HG03108 (cell line): ENCODE measurements around the gene PPARG.
A peak's percentile ranks its signal among the peaks of the same experiment; 100 is the strongest.
"Not testable (repeated sequence)": the region's sequence is repeated elsewhere in the genome, so short reads cannot be mapped to it uniquely, and the experiment has no call there.

Experiments
- ATAC-seq: cut with Tn5 transposase; IDR thresholded peaks from one replicate; pipeline ENCODE4 v1.9.1; 2021; ENCODE audit warnings: moderate library complexity; ENCODE audit not compliant: unreplicated experiment

Gene PPARG

DNA sequence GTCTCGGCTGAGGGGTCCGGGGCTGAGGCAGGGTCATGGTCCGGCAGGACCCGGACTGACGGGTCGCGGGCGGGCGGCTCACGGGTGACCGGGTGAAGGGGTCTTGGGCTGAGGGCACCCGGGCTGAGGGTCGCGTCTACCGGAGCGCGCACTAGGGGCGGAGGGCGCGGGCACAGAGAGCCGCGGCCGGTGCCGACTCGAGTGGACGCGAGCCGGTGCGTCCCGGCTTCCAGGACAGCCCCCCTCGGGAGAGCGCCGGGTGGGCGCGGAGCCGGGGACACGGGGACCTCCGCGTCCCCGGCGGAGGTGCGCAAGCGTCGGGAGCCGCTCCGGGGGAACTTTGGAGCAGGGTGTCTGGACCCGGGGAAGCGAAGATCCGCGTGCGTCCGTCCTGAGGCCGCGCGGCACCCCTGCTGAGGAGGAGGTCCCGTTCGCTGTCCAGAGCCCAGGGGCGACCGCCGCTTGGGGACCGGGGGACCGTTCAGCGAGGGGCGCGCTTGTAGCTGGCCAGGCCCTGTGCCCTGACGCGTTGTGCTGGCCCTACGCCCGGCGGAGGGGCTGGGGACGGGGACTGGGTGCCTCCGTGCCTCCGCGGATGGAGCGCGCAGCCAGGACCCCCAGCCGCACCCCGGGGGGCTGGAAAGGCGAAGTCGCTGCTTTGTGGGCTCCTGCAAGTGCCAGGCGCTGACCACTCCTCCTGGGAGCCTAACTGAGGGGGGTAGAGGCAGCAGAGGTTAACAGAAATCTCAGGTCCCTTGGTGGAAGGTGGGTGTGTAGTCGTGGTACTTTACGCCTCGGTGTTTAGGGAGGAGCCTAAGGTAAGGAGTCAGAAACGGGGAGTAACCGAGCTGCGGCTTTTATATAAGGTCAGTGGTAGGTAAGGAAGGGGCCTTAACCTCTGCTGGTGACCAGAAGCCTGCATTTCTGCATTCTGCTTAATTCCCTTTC, at the start of gene PPARG:
TSS of gene PPARG (plus strand) at position 889 of the 948 bp plus-strand sequence. CDS start 90,642 bp downstream, outside the sequence.
- no peak for ATAC-seq

DNA sequence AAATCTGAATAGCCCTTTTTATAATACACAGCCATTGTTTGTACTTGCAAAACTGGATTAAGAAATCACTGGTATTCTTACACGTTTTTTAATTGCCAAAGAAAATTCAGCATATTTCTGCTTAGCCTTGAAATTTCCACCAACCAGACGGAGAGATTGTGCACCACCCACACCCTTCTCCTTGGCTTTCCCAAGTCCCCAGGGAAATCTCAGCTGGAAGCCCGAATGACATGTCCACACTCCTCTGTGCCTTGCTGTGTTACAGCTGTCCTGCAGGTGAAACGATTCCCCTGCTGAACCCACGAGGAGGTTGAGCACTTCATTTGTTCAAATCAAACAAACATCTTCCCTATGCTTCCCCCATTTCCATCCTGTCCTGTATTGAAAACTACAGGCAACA, 49.6 kb upstream of the PPARG start:
- no peak for ATAC-seq

DNA sequence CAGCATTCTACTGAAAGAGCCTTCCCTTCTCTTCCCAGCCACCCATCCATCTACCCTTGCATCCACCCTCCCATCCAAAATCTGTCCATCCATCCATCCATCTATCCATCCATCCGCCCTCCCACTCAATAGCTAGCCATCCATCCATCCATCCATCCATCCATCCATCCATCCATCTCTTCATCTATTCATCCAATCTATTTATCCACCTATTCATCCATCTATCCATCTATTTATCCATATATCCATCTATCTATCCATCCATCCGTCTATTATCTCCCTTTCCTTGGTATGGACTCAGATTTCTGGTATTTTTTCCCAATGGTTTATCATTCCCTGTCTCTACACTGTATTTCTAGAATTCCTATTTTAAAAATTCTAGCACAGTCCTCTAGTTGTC, 46.1 kb upstream of the PPARG start:
- ATAC-seq, result no peak

DNA sequence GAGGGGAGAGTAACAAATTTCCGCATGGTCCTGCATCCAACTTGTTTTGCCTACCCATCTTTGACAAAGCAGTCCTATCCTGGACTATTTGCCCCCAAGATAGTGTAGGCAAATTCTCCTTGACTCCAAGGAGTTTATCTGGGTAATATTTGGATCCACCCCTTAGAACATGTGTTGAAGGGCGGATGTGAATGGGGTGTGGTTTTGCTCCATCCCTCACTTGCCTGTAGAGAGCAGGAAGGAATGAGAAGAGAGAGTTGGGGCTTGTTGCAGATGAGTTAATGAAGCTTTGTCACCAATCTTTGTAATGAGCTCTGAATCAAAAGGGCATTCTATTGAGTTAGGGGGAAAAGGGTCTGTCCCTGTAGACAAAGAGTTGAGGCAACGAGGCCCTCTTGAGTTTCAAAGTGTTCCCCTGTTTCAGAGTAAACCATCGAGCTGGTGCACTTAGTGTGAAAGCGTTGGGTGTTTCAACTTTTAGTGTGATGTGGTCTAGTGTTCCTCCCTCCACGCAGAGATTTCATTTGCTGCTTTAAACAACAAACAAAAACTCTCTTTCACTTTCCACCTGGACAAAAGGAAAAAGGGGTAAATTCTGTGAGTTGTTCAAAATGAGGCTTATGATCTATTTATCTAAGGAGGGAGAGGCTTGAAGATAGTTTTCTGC, 42.2 kb upstream of the PPARG start:
- no peak for ATAC-seq

DNA sequence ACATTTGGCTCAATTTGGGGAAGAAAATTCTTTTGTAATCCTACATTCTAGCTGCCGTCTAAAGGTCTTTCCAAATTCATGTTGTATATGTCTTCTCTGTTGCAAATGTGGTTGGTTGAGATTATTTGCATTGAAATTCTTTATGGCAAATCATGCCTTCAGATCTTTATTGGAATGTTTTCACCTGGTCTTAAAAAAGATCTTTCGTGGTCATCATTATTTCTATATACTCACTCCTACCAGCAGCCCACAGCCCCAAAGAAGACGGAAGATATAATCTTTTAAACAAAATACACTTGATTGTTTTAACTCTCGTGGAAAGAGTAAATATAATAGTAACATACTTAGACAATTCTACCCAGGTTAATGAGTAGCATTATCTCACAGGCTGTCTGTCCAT, 41.5 kb upstream of the PPARG start:
- no peak for ATAC-seq

DNA sequence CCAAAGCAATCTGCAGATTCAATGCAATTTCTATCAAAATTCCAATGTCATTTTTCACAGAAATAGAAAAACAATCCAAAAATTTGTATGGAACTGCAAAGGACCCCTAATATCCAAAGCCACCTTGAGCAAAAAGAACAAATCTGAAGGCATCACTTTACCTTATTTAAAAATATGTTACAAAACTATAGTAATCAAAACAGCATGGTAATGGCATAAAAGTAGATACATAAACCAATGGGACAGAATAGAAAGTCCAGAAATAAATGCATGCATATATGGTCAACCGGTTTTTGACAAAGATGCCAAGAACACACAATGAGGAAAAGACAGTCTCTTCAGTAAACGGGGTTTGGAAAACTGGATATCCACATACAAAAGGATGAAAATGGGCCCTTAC, 39.4 kb upstream of the PPARG start:
- ATAC-seq, result no peak

DNA sequence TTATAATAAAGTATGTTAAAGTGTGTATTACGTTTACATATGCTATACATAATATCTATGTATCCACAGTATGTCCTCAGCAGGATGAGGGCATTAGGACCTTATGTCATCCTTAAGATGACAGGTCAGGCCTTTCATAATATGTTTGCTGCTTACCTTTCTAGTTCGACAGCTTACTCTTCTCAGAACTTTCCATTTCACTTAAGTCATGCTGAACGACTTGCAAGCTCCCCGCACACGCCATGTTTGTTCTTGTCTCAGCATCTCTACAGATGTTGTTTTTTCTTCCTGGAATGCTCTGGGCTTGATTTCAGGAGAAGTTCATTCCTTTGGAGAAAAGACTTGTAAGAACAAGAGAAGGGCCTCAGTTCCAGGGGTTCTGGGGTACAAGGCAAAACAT, 36.0 kb upstream of the PPARG start:
- ATAC-seq, result no peak

DNA sequence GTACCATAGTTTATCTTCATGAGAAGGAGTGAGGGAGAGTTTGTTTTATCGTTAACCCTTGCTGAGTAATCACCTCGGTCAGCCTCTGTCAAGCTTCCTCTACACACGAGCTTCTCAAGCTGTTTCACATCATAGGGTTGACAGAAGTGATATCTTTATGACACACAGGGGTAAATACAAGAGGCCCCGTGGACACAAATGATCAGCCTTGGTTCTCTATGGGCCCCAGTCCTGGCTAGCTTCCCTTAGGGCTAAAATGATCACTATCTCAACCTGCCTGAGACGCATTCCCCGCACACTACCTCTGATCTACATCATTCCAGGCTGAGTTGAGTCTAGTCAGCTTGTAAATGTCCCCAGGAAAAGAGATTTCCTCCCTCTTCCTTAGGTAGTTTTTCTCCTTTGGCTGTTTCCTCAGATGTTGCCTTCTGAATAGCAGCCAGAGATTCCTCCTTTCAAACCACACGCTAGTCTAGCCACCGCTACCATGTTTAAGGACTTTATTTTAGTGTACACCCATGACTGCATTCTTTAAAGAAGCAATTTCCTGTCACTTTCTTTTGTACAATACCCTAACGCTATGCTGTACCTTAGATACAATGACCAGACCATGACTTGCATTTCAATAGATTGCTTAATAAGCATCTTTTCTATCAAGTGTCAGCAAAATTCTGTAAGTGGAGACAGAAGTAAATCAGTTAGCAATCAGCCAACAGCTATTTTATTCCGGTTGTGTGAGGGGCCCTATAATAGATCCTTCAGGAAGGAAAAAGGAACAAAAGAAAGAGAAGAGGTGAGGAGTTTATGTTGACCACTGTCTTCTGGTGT, 35.1 kb upstream of the PPARG start:
- no peak for ATAC-seq

DNA sequence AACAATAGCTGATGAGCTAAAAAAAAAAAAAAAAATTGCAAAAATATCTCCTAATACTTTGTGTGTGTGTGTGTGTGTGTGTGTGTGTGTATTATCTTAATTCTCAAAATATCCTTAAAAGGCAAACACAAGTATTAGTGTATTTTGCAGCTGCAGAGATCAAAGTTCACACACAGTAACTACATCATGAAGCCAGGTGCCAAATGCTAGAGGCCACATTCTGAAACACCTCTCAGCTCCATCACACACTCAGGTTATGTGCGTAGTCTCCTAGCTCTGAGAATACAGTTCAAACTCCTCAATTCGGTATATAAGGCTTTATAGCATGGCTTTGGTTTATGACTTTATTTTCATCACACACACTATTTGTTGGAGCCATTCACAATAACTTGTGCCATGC, 33.5 kb upstream of the PPARG start:
- no peak for ATAC-seq

DNA sequence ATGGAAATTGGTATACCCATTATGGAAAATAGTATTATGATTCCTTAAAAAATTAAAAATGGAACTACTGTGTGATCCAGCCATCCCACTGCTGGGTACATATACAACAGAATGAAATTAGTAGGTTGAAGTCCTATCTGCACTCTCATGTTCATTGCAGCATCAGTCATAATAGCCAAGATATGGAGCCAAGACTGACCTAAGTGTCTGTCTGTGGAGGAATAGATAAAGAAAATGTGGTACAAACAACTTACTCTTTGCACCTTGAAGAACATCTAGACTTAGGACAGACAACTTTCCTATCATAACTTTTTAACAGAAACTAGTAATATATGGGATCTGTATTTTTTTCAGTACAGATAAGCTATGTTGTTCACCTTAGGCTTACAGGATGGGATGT, 30.0 kb upstream of the PPARG start:
- ATAC-seq, result no peak

DNA sequence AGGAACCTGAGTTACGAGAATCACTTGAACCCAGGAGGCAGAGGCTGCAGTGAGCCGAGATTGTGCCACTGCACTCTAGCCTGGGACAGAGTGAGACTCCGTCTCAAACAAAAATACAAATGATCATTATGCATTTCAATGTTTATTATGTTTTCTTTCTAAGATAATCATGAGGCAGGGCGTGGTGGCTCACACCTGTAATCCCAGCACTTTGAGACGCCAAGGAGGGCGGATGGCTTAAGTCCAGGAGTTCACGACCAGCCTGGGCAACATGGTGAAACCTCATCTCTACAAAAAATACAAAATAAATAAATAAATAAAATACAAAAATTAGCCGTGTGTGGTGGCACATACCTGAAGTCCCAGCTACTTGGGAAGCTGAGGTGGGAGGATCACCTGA, 26.7 kb upstream of the PPARG start:
- not testable (repeated sequence) for ATAC-seq

DNA sequence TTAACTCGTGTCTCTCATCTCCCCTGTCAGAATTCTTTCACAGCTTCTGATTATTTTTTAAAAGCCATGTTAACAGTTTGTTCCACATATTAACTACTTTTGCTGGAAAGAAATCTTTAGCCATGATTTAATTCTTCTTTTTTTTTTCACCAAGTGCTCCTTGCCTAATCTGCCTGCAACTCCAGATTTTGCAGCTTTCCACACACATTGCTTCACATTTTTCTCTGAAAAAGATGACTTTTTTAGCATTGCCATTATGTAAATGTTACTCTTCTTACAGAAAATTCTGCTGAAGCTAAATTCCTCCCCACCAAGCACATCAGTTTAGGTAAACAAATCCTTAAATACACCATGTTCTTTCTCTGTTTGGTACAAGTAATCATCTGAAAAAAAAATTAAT, 23.4 kb upstream of the PPARG start:
- no peak for ATAC-seq

DNA sequence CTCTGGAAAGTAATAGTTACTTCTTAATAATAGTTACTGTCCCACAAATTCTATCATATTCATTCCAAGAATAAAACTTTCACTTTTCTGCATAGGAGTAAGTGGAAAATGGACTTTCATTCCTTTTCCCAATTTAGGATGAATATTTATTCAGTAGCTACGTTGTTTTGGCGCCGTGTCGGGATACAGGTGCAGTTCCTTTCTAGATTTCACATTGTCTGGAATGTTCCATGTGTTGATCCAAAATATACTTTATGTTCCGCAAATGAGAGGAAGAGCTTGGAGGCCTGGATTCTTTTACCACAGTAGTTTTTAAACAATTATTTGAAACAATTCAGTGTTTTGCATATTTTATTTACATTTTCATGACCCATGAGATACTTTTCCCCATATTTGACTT, 22.8 kb upstream of the PPARG start:
- ATAC-seq, result no peak

DNA sequence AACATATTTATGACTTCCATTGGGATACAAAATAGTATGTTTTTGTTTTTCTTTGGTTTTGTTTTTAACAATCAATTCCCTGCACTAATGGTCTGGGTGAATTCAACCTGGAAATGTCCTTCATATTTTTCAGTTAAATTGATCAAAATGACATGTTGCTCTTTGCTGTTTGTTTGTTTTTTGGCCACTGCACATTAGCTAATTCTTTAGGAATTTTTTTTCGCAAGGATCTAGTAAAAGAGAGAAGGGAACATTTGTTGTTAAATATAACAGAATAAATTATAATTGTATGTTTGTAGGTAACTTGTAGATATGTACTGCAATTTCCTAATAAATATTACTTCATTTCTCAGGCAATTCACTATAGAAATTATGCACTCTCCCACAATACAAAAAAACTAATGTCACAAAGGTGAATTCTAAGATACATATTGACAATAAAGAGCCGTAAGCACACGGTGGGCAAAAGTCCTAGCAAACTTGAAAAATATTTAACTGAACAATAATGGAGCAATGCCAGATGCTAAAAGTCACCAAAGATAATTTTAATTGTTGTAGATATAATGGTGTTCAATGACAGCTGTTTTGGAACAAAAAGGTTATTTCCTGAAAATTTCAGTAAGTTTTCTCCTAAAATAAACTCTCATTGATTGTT, 21.4 kb upstream of the PPARG start:
- no peak for ATAC-seq

DNA sequence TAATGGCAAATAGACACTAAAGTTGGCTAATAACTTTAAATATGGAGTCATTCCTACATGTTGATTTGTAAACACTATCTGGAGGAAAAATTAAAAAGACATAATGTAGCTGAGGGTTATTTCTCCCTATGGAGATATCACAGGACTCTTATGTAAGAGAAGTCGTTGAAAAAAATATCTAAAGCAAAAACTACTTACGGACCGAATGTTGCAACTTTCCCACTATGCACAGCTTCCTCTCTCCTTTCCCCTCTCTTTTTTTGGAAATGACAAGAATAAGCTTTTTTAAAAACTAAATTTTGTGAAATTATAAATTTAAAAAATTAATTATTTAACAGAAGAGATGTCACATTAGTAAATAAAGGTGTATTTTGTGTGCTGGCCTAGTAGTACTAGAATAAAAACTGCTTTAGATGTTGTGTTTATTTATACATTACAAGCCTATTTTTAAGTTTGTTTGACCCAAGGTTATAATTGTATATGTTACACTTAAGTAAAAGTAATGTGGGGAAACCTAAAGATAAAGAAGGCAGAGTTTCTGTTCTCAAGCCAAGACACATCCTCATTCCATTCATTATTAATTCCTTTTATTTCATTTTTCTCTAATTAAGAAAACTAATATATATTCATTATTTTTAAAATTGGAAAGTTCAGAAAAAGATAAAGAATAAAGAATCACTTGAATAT, 20.7 kb upstream of the PPARG start:
- no peak for ATAC-seq

DNA sequence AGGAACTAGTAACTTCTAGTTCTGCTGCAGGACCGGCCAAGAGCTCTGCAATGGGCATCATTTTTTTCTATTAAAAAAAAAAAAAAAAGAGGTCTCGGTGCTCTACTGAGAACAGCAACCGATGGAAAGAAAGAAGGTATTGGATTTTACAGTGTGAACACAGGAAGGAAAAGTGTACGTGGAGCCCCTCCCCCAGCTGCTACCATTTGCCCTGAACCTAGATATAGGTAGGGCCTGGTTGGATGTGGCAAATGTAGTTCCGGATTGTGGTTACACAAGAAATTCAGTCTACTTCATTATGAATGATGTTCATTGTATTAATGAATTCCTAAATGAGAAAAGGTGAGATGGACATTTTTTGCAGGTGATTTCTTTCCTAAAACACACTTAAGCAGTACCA, 17.9 kb upstream of the PPARG start:
- no peak for ATAC-seq

DNA sequence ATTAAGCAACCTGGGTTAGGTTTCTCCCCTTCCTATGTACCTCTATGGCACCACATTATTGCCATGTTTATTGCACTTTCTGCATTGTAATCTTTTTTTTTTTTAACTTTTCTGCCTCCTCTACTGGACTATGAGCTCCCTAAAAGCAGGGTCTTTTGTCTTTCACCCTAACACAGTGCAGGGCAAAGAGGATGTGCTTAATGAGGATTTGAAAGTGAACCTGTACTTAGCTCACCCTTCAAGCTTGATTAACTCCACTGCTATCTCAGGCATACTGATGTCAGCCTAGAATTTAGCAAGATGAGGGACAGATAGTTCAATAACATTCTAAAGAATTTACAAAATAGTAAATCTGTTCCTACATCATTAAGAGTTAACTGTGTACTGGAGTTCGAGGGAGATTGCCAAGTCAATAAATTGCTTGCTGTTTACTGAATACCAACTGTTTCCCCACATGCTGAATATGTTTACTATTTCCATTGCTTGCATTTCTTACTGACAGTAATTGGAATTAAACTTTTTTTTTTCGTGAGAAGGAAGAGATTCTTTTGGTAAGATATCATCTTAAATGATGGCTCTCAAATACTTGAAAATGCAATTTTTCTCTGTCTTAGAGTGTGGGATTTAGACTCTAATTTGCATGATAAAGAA, 15.7 kb upstream of the PPARG start:
- ATAC-seq, result peak; percentile 85

DNA sequence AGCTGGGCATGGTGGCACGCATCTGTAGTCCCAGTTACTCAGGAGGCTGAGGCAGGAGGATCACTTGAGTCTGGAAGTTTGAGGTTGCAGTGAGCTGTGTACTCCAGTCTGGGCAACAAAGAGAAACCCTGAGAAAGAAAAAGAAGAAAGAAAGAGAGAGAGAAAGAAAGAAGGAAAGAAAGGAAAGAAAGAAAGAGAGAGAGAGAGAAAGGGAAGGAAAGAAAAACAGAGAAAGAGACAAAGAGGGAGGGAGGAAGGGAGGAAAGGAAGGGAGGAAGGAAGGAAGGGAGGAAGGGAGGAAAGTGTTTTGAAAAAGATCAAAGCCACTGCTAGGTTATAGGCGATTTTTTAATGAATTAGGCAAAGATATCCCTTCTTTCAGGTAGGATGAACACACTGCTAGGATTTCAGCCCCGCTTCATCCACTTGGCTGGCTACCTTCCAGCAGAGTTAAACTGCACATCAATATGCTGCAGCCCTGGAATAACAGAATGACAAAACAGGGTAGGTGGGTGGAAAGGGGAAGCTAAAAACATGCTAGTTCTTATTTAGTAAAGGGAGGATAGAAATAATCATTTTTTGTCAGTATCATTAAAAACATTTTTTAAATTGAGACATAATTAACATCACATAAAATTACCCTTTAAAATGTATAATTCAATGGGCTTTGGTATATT, 12.8 kb upstream of the PPARG start:
- ATAC-seq, result no peak

DNA sequence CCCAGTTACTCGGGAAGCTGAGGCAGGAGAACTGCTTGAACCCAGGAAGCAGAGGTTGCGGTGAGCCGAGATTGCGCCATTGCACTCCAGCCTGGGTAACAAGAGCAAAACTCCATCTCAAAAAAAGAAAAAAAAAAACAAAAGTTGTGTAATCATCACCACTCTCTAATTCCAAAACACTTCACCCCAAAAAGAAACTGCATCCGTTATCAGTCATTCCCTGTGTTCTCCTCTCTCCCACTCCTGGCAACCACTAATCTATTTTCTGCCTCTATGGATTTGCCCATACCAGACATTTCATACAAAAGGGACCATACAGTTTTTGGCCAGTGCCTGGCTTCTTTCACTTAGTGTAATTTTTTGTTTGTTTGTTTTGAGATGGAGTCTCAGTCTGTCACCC, 12.0 kb upstream of the PPARG start:
- not testable (repeated sequence) for ATAC-seq
